Stimulated activated CD8-positive, alpha-beta memory T cell treated with anti-CD3 and anti-CD28 coated beads, Interleukin-15, amount 100 ng/mL, for 4 hours (primary cell): ENCODE results near the gene ARMC9.
"Not testable (repeated sequence)": the region's sequence is repeated elsewhere in the genome, so short reads cannot be mapped to it uniquely, and the experiment has no call there.

Experiments used
- DNase-seq, 2 donors: peaks; one replicate each; pipeline ENCODE4 v3.0.0-alpha.2; 2020; ENCODE audit warnings: low read depth in 2 of 2

Gene ARMC9

GRCh38 chr2:231181860-231182512 is 16.4 kb upstream of the ARMC9 start:
- no peak for DNase-seq

GRCh38 chr2:231182513-231182899 is 15.9 kb upstream of the ARMC9 start:
- no peak for DNase-seq

GRCh38 chr2:231183851-231184250 is 14.6 kb upstream of the ARMC9 start:
- DNase-seq: no peak

- no peak for DNase-seq
Measured at GRCh38 chr2:231184319-231184718, 14.1 kb upstream of the ARMC9 start.

GRCh38 chr2:231185050-231185725 is 13.2 kb upstream of the ARMC9 start:
- DNase-seq: no peak

- DNase-seq: no peak
Measured at GRCh38 chr2:231185886-231186285, 12.5 kb upstream of the ARMC9 start.

GRCh38 chr2:231186325-231186724 is 12.1 kb upstream of the ARMC9 start:
- DNase-seq: no peak

GRCh38 chr2:231187736-231188505 is 10.5 kb upstream of the ARMC9 start:
- DNase-seq: no peak

- no peak for DNase-seq
Measured at GRCh38 chr2:231188506-231189170, 9.8 kb upstream of the ARMC9 start.

GRCh38 chr2:231189171-231189530 is 9.3 kb upstream of the ARMC9 start:
- DNase-seq: no peak

- DNase-seq: no peak
Measured at GRCh38 chr2:231189571-231190495, 8.6 kb upstream of the ARMC9 start.

- no peak for DNase-seq
Measured at GRCh38 chr2:231190531-231191197, 7.8 kb upstream of the ARMC9 start.

- DNase-seq: no peak
Measured at GRCh38 chr2:231191896-231192872, 6.2 kb upstream of the ARMC9 start.

GRCh38 chr2:231193216-231193615 is 5.2 kb upstream of the ARMC9 start:
- no peak for DNase-seq

- no peak for DNase-seq
Measured at GRCh38 chr2:231196592-231196991, 1.8 kb upstream of the ARMC9 start.

GRCh38 chr2:231197196-231197595 is 1.2 kb upstream of the ARMC9 start:
- DNase-seq: not testable (repeated sequence)

GRCh38 chr2:231197706-231198290 is 633 bp upstream of the ARMC9 start:
- DNase-seq: no peak

- DNase-seq: no peak
Measured at GRCh38 chr2:231199219-231199618, 788 bp downstream of the ARMC9 start.

- no peak for DNase-seq
Measured at GRCh38 chr2:231200805-231201474, 2.5 kb downstream of the ARMC9 start.
